Activated T-cell treated with anti-CD3 and anti-CD28 coated beads for 24 hours (primary cell): ENCODE results near the gene CPM.
"Not testable (repeated sequence)": the region's sequence is repeated elsewhere in the genome, so short reads cannot be mapped to it uniquely, and the experiment has no call there.

Experiments used
- DNase-seq: peaks from one replicate; pipeline ENCODE4 v3.0.0-alpha.2; 2020; ENCODE audit warnings: low read depth

The CPM gene

DNA sequence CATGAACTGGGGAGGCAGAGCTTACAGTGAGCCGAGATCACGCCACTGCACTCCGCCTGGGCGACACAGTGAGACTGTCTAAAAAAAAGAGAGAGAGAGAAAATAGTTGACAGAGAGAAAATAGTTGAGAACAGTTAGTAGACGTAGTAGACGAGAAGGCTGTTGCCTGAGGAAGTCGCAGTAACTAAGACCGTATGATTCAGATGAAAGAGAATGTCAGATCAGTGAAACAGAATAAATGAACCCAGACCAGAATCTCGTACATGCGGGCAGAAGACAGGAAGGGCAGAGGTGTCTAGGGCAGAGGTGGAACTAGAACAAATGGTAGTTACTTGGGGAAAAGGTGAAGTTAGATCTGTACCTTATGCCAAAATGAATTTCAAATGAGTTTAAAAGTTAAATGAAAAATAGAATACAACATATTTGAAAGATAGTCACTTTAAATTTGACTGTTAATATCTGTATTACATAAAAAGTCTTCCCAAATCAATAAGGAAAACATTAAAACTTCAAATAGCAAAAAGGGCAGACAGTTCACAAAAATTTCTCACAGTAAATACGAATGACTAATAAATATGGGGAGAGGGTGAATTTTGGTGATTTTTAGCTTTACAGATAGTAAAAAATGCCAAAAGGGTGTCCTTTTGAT is 107.3 kb downstream of the CPM start:
- DNase-seq = no peak

DNA sequence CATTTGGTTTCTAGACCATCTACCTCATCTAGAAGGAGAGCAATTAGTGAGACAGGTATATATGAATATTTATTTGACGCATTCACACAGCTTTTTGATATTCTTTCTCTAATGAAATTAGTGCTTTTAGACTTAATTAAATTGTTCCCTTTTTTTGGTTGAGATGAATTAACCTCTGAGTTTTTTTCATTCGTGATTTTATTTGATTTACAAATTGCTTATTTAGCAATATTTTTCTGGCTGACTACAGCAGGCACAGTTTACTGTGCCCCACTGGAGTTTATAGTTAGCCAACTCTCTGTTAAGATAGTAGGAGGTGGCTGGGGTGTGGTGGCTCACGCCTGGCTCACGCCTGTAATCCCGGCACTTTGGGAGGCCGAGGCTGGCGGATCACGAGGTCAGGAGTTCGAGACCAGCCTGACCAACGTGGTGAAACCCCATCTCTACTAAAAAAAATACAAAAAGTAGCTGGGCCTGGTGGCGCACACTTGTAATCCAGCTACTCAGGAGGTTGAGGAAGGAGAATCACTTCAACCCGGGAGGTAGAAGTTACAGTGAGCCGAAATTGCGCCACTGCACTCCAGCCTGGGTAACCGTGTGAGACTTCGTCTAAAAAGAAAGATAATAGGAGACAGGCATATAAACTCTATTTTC is 108.2 kb downstream of the CPM start:
- DNase-seq = no peak

DNA sequence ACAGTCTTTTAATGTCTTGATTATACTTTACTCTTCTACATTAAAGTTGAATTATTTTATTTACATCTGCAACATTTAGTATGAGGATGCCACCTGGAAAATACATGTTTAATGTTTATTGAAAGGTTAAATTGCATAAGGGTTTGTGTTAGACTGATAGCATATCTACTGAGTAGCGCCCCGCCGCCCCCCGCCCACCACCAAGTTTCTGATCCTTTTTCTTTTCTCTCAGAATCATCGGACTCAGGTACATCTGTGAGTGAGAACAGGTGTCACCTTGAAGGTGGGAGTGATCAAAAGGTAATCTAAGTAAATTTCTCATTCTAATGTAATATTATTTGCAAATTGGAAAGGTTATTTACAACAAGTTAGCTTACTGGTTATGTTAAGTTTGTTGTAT is 108.8 kb downstream of the CPM start:
- no peak for DNase-seq

DNA sequence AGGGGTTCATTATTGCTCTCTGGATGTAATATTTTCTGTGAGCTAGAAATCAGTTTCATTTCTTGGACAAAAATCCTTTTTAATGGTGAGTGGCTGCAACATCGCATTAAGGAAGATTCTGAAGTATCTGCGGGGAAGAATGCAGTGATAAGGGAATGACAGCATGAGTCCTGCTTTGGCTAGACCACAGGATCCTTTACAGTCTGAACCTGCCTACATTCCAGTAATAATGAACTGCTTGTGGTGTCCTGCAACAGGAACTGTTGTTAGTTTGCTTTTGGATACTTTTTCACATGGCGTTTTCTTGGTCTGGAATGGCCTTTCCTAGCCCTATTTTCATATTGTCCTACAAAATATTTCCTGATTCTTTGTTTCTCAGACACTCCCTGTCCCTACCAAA is 109.3 kb downstream of the CPM start:
- no peak for DNase-seq

DNA sequence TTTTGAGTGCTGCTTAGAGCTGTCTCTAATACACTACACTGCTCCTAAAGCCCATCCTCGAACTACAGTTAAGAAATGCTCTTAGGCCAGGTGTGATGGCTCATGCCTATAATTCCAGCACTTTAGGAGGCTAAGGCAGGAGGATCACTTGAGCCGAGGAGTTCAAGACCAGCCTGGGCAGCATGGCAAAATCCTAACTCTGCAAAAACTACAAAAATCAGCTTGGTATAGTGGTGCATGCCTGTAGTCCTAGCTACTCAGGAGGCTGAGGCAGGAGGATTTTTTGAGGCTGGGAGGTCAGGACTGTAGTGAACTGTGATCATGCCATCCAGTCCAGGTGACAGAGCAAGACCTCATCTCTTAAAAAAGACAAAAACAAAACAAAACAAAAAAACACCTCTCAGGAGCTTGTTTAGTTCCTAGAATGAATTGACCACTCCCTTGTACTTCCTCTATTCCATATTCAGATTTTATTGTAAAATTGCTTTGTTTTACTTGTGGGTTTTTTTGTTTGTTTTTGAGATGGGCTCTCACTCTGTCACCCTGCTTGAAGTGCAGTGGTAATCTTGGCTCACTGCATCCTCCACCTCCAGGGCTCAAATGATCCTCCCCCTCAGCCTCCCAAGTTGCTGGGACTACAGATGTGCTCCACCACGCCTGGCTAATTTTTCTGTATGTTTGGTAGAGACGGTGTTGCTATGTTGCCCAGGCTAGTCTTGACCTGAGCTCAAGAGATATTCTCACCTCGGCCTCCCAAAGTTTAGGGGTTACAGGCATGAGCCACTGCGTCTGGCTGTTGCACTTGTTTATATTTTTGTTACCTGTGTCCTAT is 111.4 kb downstream of the CPM start:
- DNase-seq = no peak

DNA sequence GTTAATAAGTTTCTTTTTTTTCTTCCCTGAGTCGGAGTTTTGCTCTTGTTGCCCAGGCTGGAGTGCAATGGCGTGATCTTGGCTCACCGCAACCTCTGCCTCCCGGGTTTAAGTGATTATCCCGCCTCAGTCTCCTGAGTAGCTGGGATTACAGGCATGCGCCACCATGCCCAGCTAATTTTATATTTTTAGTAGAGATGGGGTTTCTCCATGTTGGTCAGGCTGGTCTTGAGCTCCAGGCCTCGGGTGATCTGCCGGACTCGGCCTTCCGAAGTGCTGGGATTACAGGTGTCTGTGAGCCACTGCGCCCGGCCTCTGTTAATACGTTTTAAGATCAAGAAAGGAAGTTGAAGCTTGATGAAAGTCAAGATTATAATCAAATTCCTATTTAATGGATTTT is 113.5 kb downstream of the CPM start:
- not testable (repeated sequence) for DNase-seq

DNA sequence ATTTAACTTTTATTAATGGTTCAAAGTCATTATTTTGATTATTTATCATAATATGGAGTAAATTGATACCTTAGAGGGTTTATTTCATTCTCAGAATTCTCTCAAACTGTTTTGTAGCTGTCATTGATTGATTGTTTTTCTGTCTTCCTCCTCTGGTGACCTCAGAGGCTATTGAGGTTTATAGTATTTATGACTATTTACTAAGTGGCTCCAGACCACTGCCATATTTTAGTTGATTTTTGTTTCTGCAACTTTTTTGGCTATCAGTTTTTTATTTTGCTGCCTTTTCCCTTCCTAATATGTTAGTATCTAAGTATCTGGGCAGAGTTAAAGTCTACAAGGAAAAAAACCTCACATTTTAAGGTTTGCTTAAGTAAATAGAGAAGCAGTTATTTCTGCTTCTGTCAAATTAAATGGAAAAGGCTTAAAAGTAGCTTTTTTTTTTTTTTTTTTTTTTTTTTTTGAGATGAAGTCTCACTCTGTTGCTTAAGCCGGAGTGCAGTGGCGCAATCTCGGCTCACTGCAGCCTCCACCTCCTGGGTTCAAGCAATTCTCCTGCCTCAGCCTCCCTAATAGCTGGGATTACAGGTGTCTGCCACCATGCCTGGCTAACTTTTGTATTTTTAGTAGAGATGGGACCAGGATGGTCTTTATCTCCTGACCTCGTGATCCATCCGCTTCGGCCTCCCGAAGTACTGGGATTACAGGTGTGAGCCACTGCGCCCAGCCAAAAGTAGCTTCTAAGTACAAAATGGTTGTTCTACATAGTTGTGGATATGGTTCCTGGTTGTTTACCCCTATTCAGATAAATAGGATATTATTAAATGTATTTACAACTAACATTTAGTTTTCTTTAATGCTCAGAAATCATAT is 116.8 kb downstream of the CPM start:
- no peak for DNase-seq

DNA sequence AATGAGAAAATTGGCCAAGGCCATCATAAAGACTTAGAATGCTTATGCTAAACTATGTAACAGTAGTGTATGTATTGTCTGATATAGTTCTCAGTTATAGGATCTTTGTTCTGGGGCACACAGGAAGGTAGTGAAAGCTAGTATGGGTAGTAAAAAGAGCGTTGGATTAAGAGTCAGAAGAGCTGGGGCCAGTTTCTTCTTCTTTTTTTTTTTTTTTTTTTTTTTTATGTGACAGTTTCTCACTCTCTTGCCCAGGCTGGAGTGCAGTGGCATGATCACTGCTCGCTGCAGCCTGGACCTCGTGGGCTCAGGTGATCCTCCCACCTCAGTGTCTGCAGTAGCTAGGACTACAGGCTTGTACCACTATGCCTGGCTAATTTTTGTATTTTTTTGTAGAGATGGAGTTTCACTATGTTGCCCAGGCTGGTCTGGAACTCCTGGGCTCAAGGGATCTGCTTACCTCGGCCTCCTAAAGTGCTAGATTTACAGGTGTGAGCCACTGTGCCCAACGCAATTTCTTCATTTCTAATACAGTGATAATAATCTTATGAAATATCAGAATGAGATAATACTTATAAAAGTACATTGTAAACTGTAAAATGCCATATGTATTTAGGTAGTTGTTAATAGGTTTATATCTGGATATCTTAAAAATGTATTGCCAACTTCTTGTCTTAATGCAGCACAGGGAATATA is 117.6 kb downstream of the CPM start:
- DNase-seq = no peak

DNA sequence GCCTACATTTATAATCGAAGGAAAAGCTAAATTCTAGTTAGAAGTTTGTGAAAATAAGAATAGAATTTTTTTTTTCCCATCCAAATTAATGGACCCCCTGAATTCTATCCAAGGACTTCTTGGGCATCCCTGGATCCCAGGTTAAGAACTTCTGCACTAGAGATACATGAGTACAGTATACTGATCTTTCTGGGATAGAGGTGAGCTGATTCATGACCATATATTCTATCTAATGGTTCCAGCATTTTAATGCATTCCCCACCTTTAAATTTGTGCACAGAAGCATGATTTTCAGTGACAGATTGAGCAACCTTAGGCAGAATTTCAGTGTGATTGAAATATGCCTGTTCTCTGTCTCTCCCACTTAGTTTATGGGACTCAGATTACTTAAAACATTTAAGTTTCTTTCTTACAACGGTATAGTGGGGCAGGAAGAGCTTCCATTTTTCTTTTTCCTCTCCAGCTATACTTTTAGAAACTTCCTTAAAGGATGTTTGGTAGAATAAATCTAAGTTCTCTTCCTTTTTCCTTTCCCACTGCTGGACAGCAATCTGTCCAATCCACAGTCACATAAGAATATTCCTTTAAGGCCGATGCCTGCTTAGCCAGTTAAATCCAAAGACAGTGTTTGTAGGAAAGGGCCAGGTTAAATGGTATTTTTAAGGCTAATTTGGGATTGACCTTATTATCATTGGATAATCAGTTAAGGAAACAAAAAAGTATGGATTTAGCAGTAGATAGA is 118.3 kb downstream of the CPM start:
- no peak for DNase-seq

DNA sequence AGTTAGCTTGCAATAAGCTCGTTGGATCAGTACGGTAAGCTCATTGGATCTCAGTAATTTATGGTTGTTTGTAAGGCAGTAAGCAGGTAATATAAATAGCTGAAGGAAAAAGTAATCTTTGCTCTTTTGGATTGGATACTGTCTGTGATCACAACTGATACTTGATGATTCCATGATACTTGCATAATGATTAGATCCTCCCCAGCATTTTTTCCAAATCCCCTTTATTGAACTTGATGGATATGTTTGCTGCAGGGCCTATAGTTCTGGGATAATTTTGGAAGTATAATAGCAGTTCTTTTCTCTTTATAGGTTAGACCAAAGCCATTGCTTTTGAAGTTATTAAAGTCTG is 119.8 kb downstream of the CPM start:
- no peak for DNase-seq

DNA sequence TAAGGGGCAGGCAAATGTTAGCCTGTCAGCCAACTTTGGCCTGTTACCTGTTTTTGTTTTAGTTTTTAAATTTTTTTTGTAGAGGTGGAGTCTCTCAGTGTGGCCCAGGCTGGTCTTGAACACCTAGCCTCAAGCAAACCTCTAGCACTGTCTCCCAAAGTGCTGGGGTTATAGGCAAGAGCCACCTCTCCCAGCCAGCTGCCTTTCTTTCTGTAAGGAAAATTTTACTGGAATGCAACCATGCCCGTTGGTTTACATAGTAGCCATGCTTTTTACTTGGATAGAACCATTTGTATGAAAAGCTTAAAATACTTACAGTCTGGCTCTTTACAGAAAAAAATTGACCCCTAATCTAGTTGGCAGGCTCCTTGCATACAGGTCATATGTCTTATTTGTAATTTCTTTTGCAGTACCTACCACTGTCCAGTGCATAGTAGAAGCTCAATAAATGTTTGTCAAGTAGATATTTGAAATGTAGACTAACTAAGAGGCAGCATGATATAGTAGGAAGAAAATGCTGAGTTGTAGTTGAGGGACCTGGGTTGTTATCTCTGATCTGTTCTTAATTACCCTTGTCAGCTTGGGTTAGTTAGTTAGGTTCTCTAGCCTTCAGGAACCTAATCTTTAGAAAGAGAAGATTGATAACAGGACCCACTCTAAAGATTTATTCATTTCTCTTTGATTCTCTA is 120.3 kb downstream of the CPM start:
- DNase-seq = no peak

DNA sequence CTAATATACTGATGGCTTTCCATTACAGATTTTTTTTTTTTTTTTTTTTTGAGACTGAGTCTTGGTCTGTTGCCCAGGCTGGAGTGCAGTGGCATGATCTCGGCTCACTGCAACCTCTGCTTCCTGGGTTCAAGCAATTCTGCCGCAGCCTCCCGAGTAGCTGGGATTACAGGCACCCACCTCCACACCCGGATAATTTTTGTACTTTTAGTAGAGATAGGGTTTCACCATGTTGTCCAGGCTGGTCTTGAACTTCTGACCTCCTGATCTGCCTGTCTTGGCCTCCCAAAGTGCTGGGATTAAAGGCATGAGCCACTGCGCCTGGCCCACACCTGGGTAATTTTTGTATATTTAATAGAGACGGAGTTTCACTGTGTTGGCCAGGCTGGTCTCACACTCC is 121.4 kb downstream of the CPM start:
- not testable (repeated sequence) for DNase-seq

DNA sequence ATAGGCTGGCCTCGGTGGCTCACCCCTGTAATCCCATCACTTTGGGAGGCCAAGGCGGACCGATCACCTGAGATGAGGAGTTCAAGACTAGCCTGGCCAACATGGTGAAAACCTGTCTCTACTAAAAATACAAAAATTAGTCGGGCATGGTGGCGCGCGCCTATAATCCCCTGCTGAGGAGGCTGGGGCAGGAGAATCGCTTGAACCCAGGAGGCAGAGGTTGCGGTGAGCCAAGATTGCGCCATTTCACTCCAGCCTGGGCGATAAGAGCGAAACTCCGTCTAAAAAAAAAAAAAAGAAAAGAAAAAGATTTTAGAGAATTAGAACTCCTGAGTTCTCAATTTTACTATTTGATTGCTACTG is 123.0 kb downstream of the CPM start:
- not testable (repeated sequence) for DNase-seq

DNA sequence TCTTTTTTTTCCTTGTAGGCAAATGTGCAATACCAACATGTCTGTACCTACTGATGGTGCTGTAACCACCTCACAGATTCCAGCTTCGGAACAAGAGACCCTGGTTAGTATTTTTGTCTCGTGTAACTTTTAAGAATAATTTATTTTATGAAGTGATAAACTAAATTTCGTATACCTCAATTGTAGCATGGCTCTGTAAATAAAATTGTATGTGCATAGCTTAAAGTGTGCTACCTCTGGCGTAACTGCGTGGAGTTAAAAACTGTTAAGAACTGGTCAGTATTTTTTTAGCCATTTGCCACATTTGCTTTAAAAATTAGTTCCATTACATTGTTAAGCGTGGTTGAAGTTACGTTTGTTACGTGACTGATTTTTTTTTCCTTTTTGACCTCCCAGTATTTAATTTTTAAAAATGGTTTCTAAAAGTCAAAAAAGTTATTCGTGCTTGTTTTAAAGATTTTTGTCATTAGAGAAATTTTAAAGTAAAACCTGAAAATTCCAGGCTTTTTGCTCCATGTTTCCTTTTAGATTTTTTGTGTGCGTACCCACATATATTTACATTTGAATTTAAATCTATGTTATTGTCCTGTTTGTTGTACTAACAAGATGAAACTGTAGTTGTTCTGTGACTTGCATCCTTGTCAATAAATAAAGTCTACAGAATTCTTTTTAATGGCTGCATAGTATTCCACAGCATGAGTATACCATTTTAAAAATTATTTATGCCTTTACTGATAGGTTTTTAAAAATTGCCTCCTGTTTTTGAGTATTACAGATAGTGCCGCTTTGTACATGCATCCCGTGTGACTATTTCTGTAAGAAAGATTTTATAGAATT is 123.6 kb downstream of the CPM start:
- no peak for DNase-seq

DNA sequence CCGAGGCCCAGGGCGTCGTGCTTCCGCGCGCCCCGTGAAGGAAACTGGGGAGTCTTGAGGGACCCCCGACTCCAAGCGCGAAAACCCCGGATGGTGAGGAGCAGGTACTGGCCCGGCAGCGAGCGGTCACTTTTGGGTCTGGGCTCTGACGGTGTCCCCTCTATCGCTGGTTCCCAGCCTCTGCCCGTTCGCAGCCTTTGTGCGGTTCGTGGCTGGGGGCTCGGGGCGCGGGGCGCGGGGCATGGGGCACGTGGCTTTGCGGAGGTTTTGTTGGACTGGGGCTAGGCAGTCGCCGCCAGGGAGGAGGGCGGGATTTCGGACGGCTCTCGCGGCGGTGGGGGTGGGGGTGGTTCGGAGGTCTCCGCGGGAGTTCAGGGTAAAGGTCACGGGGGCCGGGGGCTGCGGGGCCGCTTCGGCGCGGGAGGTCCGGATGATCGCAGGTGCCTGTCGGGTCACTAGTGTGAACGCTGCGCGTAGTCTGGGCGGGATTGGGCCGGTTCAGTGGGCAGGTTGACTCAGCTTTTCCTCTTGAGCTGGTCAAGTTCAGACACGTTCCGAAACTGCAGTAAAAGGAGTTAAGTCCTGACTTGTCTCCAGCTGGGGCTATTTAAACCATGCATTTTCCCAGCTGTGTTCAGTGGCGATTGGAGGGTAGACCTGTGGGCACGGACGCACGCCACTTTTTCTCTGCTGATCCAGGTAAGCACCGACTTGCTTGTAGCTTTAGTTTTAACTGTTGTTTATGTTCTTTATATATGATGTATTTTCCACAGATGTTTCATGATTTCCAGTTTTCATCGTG is 124.4 kb downstream of the CPM start:
- DNase-seq = peak; percentile 46

DNA sequence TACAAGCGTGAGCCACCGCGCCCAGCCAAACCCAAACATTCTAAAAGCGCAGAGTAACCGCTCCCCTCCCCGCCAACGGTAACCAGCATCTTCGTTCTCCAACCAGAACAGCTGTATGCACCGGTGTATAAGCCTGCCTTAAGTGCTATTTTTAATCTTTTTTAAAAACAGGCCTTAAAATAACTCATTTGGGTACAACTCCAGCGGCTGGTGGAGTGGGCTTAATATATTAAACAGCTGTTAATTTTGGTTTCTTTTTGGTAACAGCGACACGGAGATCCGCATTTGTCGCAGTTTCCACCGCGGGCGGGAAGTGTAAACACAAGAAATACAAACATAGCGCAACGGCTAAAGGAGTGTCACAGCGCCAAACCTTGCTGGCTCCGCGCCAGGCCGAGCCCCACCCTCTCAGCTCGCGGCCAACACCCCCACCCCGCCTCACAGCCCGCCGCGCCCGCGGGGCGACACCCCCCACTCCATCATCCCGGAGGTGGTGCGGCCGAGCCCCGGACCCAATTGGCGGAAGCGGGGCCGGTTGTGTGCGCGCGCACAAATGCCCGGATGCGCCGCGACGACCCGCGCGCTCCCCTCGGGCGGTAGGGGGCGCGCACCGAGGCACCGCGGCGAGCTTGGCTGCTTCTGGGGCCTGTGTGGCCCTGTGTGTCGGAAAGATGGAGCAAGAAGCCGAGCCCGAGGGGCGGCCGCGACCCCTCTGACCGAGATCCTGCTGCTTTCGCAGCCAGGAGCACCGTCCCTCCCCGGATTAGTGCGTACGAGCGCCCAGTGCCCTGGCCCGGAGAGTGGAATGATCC is 125.2 kb downstream of the CPM start, which contains the start of gene MDM2:
Gene MDM2, plus strand, starts transcription at position 602 of the 812 bp plus-strand sequence. CDS start 301 bp downstream, outside the sequence.
- peak; percentile 91 for DNase-seq

DNA sequence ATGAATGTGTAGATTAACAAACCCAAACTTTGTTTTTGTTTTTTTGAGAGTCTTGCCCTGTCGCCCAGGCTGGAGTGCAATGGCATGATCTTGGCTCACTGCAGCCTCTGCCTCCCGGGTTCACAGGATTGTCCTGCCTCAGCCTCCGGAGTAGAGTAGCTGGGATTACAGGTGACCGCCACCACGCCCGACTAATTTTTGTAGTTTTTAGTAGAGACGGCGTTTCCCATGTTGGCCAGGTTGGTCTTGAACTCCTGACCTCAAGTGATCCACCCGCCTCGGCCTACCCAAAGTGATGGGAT is 125.7 kb downstream of the CPM start:
- not testable (repeated sequence) for DNase-seq
